Ovary (tissue), 3 donors: Measurements from ENCODE around the gene SCYL3.

Experiments used
- EP300 ChIP-seq: sonication (generic); formaldehyde crosslinking; IDR thresholded peaks from one replicate; pipeline ENCODE4 v1.6.1; 2017; ENCODE audit warnings: antibody characterized with exemption
- TF ChIP-seq, protein P1 (sequence below), 3 donors: fragments of 450-650 bp in 2 of 3; fragments of 200-600 bp in 1 of 3; IDR thresholded peaks; one replicate each; pipeline versions ENCODE4 v1.5.1 to v1.8.0; 2016 to 2022; ENCODE audit warnings: antibody characterized with exemption in 3 of 3, mild to moderate bottlenecking in 1 of 3
- donor health status: DM: no; HTN: no; CAD: no.

- no peak for TF ChIP-seq EP300
- TF ChIP-seq, protein P1, sequence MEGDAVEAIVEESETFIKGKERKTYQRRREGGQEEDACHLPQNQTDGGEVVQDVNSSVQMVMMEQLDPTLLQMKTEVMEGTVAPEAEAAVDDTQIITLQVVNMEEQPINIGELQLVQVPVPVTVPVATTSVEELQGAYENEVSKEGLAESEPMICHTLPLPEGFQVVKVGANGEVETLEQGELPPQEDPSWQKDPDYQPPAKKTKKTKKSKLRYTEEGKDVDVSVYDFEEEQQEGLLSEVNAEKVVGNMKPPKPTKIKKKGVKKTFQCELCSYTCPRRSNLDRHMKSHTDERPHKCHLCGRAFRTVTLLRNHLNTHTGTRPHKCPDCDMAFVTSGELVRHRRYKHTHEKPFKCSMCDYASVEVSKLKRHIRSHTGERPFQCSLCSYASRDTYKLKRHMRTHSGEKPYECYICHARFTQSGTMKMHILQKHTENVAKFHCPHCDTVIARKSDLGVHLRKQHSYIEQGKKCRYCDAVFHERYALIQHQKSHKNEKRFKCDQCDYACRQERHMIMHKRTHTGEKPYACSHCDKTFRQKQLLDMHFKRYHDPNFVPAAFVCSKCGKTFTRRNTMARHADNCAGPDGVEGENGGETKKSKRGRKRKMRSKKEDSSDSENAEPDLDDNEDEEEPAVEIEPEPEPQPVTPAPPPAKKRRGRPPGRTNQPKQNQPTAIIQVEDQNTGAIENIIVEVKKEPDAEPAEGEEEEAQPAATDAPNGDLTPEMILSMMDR (IDR thresholded peaks at IDR 0.05) = no peak
Observed at GRCh38 chr1:169891539-169891885, 2.2 kb downstream of the SCYL3 start.
